ENCODE results near the gene CLDN5.

DNA sequence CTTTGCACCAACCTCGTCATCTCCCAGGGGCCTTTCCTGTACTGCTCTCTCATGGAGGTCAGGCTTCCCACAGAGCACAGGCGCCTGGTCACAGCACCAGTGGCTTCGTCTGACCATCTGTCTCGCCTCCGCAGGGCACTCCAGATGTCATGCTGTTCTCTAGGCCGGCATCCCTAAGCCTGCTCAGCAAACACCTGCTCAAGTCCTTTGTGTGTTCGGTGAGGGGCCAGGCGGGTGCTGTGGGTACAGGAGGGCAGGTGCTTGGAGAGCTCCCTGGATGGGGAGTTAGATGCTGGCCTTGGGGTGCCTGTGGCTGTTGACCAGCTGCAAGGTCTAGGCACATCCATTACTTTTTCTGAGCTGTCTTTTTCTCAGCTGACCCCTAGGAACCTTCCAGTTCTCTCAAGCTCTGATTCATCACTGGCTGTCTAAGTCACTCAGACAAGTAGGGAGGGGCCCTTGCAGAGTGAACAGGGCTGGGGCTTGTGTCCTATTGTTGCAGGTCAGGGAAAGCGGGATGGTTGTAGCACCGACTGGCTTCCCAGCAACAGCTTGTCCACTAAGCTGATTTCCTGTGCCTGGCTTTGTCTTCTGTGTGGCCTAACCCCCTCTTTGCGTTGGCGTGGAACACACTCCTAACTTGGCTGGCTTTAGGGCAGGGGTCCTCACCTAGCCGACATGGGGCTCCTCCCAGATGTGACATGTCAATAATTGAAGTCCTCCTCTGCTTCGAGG, 9.2 kb downstream of the CLDN5 start:
- TF ChIP-seq EP300 (IDR thresholded peaks at IDR 0.05) (no peak), POLR2A (IDR thresholded peaks at IDR 0.05) (no peak)
- TF ChIP-seq, protein P1, sequence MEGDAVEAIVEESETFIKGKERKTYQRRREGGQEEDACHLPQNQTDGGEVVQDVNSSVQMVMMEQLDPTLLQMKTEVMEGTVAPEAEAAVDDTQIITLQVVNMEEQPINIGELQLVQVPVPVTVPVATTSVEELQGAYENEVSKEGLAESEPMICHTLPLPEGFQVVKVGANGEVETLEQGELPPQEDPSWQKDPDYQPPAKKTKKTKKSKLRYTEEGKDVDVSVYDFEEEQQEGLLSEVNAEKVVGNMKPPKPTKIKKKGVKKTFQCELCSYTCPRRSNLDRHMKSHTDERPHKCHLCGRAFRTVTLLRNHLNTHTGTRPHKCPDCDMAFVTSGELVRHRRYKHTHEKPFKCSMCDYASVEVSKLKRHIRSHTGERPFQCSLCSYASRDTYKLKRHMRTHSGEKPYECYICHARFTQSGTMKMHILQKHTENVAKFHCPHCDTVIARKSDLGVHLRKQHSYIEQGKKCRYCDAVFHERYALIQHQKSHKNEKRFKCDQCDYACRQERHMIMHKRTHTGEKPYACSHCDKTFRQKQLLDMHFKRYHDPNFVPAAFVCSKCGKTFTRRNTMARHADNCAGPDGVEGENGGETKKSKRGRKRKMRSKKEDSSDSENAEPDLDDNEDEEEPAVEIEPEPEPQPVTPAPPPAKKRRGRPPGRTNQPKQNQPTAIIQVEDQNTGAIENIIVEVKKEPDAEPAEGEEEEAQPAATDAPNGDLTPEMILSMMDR (IDR thresholded peaks at IDR 0.05) = no peak

Measured in stomach (tissue), 4 donors.